HG03095 (cell line): ENCODE data around the gene DOK7.

Source experiments
- ATAC-seq: cut with Tn5 transposase; IDR thresholded peaks from one replicate; pipeline ENCODE4 v1.9.1; 2021; ENCODE audit warnings: moderate library complexity; ENCODE audit not compliant: unreplicated experiment

Gene DOK7

GRCh38 chr4:3518941-3519340 lies 55.8 kb downstream of the DOK7 start:
- ATAC-seq = no peak

DNA sequence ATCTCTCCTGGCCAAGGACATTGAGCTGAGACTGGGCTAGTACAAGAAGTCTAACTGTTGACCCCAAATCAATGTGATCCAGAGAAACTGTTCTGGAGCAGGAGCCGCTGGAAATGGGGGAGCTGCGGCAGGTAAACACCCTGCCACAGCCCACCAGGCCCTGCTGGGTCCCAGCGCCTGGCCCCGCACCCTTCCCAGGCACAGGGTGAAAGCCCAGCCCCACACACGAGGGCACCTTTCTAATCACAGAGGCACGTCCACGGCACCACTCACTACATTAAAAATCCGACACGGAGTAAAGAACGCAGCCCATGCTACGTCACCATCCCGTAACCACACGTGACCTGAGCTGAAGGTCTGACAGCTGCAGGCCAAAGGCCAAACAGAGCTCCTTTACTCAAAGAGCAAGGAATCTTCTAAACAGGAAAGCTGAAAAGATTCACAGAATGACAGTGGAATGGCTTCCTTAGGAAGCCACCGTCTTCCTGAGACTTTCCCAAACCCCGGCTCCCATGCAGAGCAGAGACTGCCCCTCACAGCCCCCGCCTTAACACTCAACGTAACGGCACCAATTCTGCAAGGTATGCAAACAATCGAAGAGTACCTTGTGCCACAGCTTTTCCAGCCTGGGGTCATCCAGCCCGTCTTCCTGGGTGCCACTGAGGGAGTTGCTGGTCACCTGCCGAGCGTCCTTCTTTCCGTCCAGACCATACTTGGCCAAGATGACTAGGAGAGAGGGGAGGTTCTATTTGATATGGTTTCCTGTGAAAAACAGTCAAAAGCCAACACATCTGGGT lies 56.6 kb downstream of the DOK7 start:
- ATAC-seq = no peak

GRCh38 chr4:3520276-3520675 lies 57.2 kb downstream of the DOK7 start:
- ATAC-seq = no peak

DNA sequence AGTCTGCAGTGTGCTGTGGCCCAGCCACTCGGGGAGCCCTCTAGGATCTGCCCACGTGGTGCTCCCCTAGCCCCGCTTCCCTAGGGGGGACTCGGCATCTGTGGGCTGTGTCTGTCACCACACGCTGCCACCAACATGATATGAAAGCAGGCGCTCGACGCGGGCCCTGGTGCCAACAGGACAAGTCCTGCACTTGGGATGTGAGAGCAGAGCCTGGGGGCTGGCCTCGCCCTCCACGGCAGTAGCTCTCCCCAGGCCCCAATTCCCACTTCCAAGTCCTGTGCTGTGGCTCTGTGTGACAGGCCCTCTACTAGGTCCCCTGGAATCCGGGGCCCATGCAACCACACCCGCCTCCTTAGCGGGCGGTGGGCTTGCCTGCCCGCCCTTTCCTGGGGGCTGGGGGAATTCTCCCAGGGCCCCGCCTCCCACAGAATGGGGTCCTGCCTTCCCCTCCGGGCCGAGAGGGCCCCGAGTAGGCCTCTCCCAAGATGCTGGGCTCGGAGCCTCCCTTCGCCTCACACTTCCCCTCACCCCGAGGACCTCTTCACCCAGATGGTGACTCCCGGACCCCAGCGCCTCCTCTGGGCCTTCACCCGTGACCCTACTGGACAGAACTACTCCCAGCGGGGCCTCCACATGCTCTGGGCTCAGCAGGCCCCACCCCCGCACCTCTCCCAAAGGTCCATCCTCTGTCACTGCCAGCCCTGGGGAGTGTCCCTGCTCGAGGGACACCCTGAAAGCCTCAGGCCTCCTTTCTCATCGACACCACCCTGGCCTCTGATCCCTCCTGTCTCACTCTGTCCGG lies 57.9 kb downstream of the DOK7 start:
- no peak for ATAC-seq

DNA sequence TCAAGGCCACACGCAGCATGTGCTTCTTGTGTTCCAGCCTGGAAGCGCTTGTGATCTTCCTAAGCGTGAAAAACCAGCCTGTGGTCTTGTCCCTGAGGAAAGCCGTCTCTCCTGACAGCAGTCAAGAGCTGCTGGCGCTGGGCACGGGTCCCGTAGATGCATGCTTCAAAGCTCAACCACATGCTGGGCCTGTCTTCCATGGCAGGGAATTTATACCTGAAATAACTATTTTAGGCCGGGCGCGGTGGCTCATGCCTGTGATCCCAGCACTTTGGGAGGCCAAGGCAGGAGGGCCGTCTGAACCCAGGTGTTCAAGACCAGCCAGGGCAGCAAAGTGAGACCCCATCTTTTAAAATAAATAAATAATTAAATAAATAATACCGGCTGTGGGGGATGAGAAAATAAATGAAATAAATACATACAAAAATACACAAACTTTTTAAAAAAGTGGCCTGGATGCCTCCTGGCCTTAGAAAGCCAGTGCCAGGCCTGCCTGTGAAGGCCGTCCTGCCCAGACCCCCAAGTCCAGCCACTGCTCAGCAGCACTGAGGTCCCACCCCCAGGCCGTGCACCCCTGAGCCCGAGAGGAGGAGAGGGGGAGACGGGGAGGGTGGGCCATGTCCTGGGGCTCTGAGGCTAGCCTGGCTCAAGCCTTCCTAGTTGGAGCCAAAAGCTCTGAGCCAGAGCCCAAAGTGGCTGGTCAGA lies 58.7 kb downstream of the DOK7 start:
- no peak for ATAC-seq

GRCh38 chr4:3522326-3522640 lies 59.2 kb downstream of the DOK7 start:
- no peak for ATAC-seq

GRCh38 chr4:3522651-3523050 lies 59.5 kb downstream of the DOK7 start:
- ATAC-seq = no peak

- ATAC-seq = no peak
Observed at GRCh38 chr4:3523146-3523627, 60.1 kb downstream of the DOK7 start.

DNA sequence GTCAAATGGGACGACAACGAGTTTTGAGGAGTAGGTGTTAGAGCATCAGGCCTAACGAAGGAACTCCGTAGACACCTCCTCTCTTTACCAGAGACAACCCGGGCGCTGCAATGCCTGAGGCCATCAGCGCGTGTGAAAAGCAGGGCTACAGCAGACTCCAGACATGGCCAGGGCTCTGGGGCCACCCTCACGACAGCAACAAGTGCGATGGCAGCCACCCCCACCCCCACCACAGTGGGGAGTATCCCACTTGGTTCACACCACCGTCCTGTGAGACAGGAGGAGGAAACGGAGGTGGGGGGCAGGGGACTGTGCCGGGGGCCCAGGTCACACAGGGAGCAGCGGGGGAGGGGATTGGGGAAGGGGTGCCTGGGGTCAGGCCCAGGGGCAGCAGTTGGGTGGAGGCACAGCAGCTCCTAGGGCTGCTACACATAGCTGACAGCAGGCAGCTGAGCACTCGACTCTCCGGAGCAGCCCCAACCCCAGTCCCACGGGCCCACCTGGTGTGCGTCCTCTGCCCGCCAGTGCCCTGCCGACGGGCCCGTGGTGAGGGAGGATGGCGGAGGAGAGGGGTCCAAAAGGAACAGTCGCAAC lies 60.6 kb downstream of the DOK7 start:
- ATAC-seq = no peak

- ATAC-seq = no peak
Observed at GRCh38 chr4:3524349-3524748, 61.2 kb downstream of the DOK7 start.

GRCh38 chr4:3524920-3525319 lies 61.8 kb downstream of the DOK7 start:
- ATAC-seq = no peak

- ATAC-seq = no peak
Observed at GRCh38 chr4:3525532-3526430, 62.7 kb downstream of the DOK7 start.

- ATAC-seq = no peak
Observed at GRCh38 chr4:3526456-3526855, 63.4 kb downstream of the DOK7 start.

DNA sequence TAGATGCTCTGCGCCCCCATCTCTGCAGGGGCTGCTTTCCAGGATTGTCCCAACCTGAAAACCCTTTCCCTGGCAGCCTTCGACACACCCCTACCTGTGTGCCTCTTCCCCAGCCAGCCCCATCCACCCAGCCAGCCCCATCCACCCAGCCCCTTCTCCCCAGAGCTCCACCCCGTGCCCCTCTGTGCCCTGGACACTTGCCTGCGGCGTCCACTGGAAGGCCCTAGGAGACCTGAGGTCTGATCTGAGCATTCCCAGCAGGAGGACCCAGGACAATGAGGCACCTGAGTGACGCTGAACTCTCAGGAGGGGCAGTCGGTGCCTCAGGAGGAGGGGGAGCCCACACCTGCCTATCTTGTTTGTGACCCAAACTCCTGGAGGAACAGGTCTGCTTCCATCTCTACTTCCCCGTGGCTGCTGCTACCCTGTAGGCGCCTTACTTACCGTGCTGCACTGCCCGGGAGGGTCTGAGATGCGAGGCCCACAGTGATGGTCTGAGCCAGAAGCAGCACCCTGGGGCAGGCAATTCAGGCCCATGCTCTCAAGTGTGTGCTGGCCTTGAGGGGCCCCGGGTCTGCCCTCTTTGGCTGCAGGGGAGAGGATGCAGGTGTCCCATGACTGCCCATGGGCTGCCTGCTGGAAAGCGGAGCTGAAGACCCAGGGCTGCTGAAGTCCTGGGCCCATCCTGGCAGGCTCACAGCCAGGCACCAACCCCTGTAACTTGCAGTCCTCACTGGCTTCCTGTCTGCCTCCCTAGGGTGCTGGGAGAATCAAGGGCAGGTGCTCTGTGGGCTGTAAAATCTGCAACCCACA lies 64.2 kb downstream of the DOK7 start:
- no peak for ATAC-seq

DNA sequence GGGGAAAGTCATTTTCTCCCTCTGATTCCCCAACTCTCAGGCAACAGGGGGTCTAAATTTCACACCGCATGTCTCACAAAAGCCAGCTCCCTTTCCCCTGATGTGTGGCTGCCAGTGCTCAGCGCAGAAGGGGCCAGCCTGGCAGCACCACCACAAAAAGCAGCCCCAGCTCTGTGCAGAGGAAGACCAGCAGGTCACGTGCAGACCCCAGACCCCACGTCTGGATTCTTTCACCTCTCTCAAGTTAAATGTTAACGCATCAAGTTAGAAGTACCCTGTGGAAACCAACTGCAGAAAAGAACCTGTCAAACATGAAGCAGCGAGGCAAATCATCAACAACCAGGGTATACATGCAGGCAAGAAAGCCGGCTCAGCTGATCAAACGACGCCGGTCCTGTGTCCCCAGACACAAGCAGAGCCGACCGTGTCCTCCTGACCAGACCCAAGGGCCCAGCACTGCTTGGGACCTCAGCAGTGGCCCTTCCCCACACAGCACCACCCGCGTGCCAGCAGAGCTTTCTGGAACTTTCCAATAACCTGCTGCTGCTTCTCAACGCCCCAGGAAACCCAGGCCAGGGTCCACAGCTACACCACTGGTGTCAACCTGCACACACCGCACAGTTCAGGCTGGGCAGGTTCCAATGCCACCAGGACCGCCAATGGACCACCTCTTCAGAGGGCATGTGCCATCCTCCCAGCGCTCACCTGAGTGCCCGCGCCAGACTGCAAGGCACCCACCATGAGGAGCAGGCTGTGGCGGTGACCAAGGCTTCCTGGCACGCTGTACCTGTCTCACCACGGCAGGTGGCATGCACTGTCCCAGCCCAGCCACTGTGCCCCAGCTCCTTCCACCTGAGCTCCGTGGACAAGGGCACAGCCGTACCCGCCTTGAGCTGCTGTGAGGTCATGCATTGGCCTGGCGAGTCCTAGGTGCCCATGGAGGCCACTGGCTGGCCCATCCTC lies 65.1 kb downstream of the DOK7 start:
- no peak for ATAC-seq

GRCh38 chr4:3529363-3529762 lies 66.3 kb downstream of the DOK7 start:
- ATAC-seq = no peak

DNA sequence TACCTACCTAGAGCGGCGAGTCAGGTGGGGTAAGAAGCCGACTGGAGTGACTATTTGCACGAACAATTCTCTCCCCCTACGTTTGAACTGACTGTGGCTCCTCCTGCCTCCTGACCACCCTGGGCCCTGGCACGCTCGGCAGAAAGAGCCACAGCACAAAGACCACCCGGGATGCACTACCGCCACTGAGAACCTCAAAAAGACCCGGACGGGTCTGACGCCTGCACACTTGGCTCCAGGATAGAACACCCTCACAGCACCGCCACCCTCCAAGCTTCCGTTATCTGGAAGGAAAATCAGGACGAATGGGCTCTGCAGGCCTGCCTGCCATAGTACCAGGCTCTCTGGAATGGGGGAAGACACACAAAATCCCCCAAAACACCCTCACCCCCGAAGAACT lies 66.9 kb downstream of the DOK7 start:
- ATAC-seq = no peak

DNA sequence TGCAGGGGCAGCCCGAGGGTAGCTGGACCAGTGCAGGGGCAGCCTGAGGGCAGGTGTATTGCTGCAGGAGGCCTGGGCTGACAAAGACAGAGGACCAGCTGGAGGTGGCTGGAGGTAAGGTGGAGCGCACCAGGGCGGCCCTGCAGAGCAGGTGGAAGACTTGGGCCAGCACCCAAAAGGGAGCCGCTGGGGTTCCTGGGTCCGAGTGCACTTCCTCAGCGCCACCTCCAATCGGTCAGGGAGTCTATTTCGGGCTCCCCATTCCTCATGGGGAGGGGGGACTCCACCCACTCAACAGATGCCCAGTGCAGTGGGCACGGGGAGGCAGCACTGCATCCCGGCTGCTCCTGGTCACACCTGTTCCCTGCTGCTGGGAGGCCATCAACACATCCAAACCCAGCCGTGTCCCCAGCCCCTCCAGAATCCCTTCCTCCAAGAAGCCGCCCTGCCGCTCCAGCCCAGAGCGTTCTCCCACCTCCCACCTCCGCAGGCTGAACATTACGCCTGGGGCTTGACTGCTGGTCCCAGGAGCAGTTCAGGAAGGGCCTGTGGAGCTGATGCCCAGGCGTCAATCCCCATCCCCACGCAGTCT lies 67.7 kb downstream of the DOK7 start:
- ATAC-seq = no peak
